GM10248 (cell line): ENCODE data around the gene NOP53.
"Not testable (repeated sequence)": the region's sequence is repeated elsewhere in the genome, so short reads cannot be mapped to it uniquely, and the experiment has no call there.

ENCODE experiments used
- CTCF ChIA-PET: fragments of 300-600 bp; sonication (Branson Sonifier 250); formaldehyde crosslinking; extraction: SDS; loops from one replicate; lab custom pipeline; 2021; ENCODE audit warnings: antibody characterized with exemption; lab: Yijun Ruan, JAX
- POLR2A ChIA-PET: fragments of 350-650 bp; sonication (Branson Sonifier 250); formaldehyde crosslinking; extraction: SDS; loops from one replicate; lab custom pipeline; 2020; ENCODE audit warnings: antibody characterized with exemption; lab: Yijun Ruan, JAX
- DNase-seq: peaks from one replicate; pipeline ENCODE4 v3.0.0; 2012; ENCODE audit errors: extremely low spot score
- TF ChIP-seq, protein P1 (sequence below): IDR thresholded peaks from 2 replicates; pipeline ENCODE4 v1.5.1; 2012; ENCODE audit warnings: mild to moderate bottlenecking, low read depth; ENCODE audit errors: extremely low read depth, missing control alignments, control extremely low read depth

The NOP53 gene

DNA sequence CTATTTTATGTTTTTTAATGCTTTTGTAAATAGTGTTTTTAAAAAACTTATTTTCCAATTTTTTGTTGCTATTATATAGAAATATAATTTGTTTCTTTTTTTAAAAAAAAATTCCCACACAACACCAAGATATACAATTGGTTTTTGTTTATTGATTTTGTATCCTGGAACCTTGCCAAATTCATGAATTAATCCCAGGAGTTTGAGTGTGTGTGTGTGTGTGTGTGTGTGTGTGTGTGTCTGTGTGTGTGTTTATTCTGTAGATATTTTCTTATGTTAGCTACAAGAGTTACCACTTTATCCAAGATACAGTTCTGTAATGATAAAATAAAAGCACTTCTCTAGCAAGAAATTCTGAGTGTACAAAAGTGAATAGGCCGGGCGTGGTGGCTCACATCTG, 51.4 kb downstream of the NOP53 start:
- POLR2A ChIA-PET: no interaction called here
- DNase-seq: no peak
- CTCF ChIA-PET: interaction anchor here (1.2 kb wide), 1 partner anchor 9 kb away, joined by 4 read pairs; no protein-coding TSS in a partner anchor
- TF ChIP-seq, protein P1, sequence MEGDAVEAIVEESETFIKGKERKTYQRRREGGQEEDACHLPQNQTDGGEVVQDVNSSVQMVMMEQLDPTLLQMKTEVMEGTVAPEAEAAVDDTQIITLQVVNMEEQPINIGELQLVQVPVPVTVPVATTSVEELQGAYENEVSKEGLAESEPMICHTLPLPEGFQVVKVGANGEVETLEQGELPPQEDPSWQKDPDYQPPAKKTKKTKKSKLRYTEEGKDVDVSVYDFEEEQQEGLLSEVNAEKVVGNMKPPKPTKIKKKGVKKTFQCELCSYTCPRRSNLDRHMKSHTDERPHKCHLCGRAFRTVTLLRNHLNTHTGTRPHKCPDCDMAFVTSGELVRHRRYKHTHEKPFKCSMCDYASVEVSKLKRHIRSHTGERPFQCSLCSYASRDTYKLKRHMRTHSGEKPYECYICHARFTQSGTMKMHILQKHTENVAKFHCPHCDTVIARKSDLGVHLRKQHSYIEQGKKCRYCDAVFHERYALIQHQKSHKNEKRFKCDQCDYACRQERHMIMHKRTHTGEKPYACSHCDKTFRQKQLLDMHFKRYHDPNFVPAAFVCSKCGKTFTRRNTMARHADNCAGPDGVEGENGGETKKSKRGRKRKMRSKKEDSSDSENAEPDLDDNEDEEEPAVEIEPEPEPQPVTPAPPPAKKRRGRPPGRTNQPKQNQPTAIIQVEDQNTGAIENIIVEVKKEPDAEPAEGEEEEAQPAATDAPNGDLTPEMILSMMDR: no peak

DNA sequence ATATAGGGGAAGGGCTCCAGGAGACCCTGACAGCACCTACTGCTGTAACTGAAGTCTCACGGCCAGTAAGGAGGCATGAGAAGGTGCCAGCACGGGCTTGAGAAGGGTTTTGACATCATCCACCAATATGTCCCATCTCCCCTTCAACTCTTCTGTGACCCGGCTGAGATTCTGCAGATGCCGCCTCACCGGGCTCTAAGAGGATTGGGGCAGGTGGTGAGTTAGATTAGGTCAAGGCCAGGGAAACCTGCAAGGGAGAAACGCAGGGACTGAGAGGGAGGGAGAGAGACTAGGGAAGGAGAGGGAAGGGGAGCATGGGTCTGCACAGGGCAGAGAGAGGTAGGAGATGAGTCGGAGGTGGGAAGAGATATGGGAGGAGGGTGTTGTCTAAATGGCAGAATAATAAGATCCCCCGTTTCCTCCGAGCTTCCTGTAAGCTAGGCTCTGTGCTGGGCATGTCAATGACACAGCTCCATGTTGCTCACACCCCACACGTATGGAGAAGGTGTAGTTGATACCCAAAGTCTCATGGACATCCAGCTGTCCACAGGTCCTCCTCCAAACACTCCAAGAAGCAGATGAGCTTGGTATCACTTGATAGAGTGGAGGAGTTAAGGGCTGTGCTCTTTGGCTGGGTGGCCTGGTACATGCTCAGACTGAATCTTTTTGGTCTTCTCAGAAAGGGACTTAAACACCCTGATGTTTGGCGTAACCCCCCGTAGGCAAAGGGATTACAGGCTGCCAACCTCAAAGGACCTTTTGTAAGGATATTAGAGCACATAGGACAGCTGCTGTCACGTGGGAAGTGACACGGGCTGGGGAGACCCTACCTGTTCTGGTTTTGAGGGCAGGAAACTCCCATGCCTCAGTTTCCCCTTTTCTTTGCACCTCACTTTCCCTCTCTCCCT, 52.9 kb downstream of the NOP53 start:
- no peak for DNase-seq
- CTCF ChIA-PET: interaction anchor here (1.1 kb wide), 1 partner anchor 18 kb away, joined by 3 read pairs; no protein-coding TSS in a partner anchor
- POLR2A ChIA-PET: interaction anchor here (0.6 kb wide), 1 partner anchor 248 kb away, joined by 4 read pairs; no protein-coding TSS in a partner anchor
- TF ChIP-seq, protein P1: no peak

DNA sequence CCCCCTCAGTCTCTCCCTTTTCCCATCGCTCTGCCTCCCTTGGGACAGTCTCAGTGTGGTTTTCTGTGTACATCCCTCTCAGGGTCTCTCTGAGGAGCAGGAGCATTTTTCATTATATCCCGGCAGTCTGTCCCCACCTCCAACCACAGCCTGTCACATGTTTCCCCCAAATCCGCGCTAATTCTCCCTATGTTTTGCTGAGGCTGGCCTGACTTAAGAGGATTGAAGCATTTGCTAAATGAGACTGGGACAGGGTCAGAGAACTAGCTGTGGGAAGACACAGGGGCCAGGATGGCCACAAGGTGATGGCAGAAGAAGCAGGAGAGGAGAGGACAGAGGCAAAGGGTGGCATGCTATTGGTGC, 53.5 kb downstream of the NOP53 start:
- DNase-seq: no peak
- CTCF ChIA-PET: interaction anchor here (1.1 kb wide), 1 partner anchor 17 kb away, joined by 3 read pairs; no protein-coding TSS in a partner anchor
- POLR2A ChIA-PET: interaction anchor here (0.6 kb wide), 1 partner anchor 248 kb away, joined by 4 read pairs; no protein-coding TSS in a partner anchor
- TF ChIP-seq, protein P1: no peak

DNA sequence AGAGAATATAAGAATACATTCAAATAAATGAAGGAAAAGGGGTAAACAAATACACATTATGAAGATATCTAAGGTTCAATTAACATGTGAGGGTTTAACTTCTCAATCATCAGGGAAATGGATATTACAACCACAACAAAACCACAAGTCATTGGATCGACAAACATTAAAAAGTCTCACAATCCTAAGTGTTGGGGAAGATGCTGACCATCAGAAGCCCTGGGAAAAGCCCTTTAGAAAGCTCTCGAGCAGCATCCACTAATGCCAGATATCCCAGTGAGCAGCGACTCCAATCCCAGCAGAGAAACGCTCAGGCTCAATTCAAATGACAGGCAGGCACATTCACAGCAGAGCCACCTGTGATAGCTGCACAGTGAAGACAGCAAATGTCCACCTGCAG, 55.9 kb downstream of the NOP53 start:
- ChIA-PET CTCF (no interaction called here), POLR2A (no interaction called here)
- no peak for DNase-seq
- TF ChIP-seq, protein P1: no peak

DNA sequence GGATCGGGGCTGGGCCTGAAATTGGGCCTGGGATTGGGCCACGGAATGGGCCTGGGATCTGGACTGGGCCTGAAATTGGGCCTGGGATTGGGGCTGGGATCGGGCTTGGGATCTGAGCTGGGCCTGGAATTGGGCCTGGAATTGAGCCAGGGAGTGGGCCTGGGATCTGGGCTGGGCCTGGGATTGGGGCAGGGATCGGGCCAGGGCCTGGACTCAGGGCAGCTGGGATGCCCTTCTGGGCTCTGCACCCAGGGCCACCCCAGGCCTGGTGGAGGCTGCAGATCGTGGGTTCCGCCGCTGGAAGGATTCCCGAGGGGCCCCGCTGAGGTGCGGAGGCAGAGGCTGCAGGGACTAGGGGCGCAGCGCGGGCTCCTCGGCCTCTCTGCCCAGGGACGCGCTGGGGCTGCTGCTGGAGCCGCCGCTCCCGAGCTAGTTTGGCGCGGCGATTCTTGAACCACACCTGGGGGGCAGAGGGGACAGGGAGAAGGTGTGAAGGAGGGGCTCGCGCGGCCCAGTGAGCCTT, 57.2 kb downstream of the NOP53 start:
- ChIA-PET POLR2A (no interaction called here), CTCF (no interaction called here)

DNA sequence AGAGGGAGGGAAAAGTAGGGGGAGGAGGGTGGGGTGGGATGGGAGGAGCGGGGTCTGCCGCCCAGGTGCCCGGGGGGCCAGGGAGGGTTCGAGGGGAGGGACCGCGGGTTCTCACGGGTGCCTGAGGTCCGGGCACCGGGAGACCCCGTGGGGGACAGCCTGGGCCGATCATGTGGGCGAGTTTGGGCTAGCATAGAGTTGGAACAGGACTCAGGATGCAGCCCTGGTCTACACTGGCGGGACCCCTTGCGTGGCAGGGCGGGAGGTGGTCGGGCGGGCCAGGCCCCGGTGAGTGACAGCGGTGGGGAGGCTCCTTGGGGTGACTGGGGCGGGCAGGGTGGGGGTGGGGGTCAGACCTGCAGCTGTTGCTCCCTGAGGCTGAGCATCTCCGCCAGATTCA, 57.8 kb downstream of the NOP53 start:
- DNase-seq, CTCF ChIA-PET, POLR2A ChIA-PET: not testable (repeated sequence)

More for the DNA sequence above, 57.2 kb downstream of the NOP53 start:
- DNase-seq: no peak
- TF ChIP-seq, protein P1: no peak

DNA sequence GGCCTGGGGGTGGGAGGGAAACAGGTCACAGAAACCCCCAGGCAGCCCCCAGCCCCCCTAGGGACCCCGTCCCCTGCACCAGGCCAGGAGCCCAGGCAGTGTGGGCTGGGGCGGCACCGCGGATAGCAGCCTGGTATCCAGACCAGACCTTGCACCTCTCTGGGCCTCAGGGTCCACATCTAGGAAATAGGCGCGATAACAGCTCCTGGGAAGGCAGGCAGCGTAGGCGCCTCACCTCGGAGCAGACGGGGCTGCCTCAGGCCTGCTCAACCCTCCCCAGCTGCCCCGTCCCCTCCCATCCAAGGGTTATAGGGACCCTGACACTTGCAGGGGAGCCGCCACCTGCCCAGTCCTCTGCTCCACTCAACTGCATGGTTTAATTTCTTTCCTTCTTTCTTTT, 58.3 kb downstream of the NOP53 start:
- CTCF ChIA-PET, DNase-seq, POLR2A ChIA-PET: not testable (repeated sequence)

DNA sequence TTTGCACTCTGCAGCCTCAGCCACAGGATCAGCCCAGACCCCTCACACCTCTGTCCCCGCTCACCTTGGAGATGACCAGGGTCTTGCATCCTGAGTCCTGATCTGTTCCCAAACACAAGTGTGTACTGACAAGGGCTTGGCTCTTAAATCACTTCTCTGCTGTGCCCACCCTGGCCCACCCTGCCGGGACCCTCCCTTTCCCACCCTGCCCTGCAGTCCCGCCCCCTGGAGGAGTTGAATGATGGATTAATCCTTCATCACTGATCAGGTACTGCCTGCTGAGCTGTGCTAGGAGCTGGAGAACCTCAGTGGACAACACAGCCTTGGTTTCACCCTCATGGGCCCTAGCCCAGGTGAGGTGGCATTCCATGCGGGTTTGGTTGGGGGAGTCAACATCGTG, 59.1 kb downstream of the NOP53 start, which contains the start of gene TPRX1:
TSS of gene TPRX1 (minus strand) at position 101 of the 400 bp plus-strand sequence. CDS start at position 89, 12 bp downstream.
- POLR2A ChIA-PET, DNase-seq: not testable (repeated sequence)
- CTCF ChIA-PET: interaction anchor here (1.2 kb wide), 1 partner anchor 10 kb away, joined by 3 read pairs; no protein-coding TSS in a partner anchor
